Neutrophil (primary cell): ENCODE results near the gene LRRC25.
"Not testable (repeated sequence)": the region's sequence is repeated elsewhere in the genome, so short reads cannot be mapped to it uniquely, and the experiment has no call there.

Source experiments
- H3K27ac ChIP-seq: fragments of 200-600 bp; sonication (generic); 2 replicates; pipeline ENCODE4 v1.5.1; 2016; ENCODE audit warnings: mild to moderate bottlenecking, moderate library complexity
- H3K27me3 ChIP-seq: fragments of 200-600 bp; sonication (generic); 2 replicates; pipeline ENCODE4 v1.6.0; 2016; ENCODE audit warnings: mild to moderate bottlenecking
- H3K36me3 ChIP-seq: fragments of 200-600 bp; sonication (generic); 2 replicates; pipeline ENCODE4 v1.5.1; 2017
- H3K4me1 ChIP-seq, 2 experiments: fragments of 200-600 bp in 1 of 2; sonication (generic) in 1 of 2; 1 replicate in 1 of 2; 2 replicates in 1 of 2; pipeline versions ENCODE4 v1.5.1 to v1.6.1; 2013 to 2016; ENCODE audit warnings: low read depth in 1 of 2, low read length in 1 of 2, mild to moderate bottlenecking in 1 of 2, moderate library complexity in 1 of 2; ENCODE audit not compliant: control insufficient read depth in 1 of 2, insufficient read depth in 1 of 2
- H3K4me3 ChIP-seq, 2 experiments: fragments of 200-600 bp in 1 of 2; sonication (generic) in 1 of 2; 1 replicate in 1 of 2; 2 replicates in 1 of 2; pipeline ENCODE4 v1.5.1; 2013 to 2016; ENCODE audit warnings: low read depth in 1 of 2, low read length in 1 of 2, mild to moderate bottlenecking in 1 of 2, moderate library complexity in 1 of 2
- H3K9me3 ChIP-seq: fragments of 200-600 bp; sonication (generic); 2 replicates; pipeline ENCODE4 v1.5.1; 2016
- TF ChIP-seq, protein P1 (sequence below): fragments of 200-600 bp; sonication (generic); IDR thresholded peaks from 2 replicates; pipeline ENCODE4 v1.5.1; 2016; ENCODE audit warnings: antibody characterized with exemption

Gene LRRC25

DNA sequence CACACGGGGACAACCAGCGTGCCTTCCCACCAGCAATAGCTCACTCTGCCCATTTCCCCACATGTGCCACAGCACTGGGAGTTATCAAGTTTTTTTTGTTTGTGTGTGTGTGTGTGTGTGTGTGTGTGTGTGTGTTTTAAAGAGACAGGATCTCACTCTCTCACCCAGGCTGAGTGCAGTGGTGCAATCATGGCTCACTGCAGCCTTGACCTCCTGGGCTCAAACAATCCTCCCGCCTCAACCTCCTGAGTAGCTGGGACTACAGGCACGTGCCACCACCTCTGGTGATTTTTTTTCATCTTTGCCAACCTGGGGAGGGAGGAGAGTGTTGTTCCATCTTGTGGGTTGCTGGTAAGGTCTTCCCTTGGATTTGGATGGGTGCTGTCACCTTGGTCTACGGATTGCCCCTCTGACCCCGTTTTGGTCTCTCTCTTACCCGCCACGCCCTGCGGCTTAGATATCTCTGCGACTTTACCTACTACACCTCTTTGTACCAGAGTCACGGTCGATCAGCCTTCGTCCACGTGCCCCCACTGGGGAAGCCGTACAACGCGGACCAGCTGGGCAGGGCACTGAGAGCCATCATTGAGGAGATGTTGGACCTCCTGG, 34.4 kb downstream of the LRRC25 start:
- H3K4me1 ChIP-seq: peaks cover 18 to 23% of the 10 kb centered on the region in 2 experiments
- no peaks in the 10 kb centered on the region for H3K9me3 ChIP-seq
- H3K27ac ChIP-seq: peak overlapping the region; percentile 33
- H3K36me3 ChIP-seq: peaks cover 30% of the 10 kb centered on the region
- H3K27me3 ChIP-seq: no peaks in the 10 kb centered on the region
- TF ChIP-seq, protein P1, sequence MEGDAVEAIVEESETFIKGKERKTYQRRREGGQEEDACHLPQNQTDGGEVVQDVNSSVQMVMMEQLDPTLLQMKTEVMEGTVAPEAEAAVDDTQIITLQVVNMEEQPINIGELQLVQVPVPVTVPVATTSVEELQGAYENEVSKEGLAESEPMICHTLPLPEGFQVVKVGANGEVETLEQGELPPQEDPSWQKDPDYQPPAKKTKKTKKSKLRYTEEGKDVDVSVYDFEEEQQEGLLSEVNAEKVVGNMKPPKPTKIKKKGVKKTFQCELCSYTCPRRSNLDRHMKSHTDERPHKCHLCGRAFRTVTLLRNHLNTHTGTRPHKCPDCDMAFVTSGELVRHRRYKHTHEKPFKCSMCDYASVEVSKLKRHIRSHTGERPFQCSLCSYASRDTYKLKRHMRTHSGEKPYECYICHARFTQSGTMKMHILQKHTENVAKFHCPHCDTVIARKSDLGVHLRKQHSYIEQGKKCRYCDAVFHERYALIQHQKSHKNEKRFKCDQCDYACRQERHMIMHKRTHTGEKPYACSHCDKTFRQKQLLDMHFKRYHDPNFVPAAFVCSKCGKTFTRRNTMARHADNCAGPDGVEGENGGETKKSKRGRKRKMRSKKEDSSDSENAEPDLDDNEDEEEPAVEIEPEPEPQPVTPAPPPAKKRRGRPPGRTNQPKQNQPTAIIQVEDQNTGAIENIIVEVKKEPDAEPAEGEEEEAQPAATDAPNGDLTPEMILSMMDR: no peak
- H3K4me3 ChIP-seq: no peak overlapping the region

DNA sequence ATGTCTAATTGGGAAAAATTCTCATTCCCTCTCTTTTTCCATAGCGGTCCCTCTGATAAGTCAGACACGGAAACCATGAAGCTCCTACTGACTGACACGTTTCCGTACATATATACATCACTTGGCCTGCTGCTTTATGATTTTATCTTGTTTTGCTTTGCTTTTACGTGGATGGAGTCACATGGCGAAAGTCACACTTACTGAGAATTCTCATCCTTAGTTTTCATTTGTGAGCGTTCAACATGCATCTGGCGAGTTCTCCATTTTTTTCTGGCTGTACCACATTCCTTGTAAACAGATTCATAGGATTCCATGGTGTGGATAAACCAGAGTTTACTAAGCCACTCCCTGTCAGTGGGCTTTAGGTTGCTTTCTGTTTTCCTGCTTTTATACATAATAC, 35.8 kb downstream of the LRRC25 start:
- Histone ChIP-seq H3K27me3 (no peaks in the 10 kb centered on the region), H3K36me3 (peaks cover 44% of the 10 kb centered on the region), H3K4me3 (no peak overlapping the region), H3K9me3 (no peaks in the 10 kb centered on the region), H3K4me1 (peaks cover 18 to 23% of the 10 kb centered on the region in 2 experiments), H3K27ac (no peak overlapping the region)
- TF ChIP-seq, protein P1: no peak

DNA sequence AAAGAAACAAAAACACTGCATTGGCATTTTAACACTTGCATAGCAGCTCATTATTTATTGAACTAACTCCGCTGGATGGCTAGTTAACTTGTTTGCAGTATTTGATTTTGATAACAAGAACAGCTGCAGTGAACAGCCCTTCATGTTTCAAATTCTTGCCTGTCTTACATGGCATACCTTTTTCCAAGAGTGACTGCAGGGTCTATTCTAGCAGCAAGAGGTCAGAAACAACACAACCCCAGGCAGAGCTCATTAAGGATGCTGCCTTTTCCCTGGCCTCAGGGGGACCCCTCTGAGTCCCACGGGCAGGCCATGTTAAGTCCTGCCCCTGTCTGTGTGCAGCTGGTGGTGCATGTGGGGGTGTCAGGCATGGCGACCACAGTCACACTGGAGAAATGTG, 40.4 kb downstream of the LRRC25 start:
- peaks cover 52% of the 10 kb centered on the region for H3K36me3 ChIP-seq
- no peaks in the 10 kb centered on the region for H3K9me3 ChIP-seq
- no peak overlapping the region for H3K27ac ChIP-seq
- H3K27me3 ChIP-seq: no peaks in the 10 kb centered on the region
- TF ChIP-seq, protein P1: no peak
- H3K4me1 ChIP-seq: no peaks in the 10 kb centered on the region
- no peak overlapping the region for H3K4me3 ChIP-seq

DNA sequence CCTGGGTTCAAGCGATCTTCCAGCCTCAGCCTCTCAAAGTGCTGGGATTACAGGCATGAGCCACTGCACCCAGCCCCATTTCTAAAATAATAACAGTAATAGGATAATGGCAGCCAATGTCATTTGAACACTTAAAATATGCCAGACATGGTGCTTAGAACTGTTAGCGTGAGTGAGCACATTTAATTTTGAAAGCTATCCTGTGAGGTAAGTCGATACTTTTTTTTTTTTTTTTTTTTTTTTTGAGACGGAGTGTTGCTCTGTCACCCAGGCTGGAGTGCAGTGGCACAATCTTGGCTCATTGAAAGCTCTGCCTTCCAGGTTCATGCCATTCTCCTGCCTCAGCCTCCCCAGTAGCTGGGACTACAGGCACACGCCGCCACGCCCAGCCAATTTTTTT, 42.7 kb downstream of the LRRC25 start:
- not testable (repeated sequence) for H3K4me1 ChIP-seq, H3K4me3 ChIP-seq, H3K27ac ChIP-seq, H3K9me3 ChIP-seq, H3K27me3 ChIP-seq
- peaks cover 44% of the 10 kb centered on the region for H3K36me3 ChIP-seq

DNA sequence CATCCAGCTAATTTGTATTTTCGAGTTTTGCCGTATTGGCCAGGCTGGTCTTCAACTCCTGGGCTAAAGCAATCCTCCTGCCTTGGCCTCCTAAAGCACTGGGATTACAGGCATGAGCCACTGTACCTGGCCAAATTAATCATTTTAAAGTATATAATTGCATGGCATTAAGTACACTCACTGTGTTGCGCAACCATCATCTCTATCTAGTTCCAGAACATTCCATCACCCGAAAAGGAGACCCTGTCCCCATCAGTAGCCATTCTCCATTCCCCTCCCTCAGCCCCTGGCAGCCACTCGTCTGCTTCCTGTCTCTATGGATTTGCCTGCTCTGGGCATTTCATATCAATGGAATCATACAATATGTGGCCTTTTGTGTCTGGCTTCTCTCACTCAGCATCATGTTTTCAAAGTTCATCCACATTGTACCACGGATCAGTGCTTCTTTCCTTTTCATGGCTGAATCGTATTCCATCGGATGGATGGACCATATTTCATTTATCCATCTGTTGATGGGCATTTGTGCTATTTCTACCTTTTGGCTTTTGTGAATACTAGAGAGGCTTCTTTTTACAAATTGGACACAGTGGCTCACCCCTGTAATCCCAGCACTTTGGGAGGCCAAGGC, 43.9 kb downstream of the LRRC25 start:
- Histone ChIP-seq H3K9me3 (no peaks in the 10 kb centered on the region), H3K27ac (no peak overlapping the region), H3K27me3 (no peaks in the 10 kb centered on the region), H3K4me1 (no peaks in the 10 kb centered on the region), H3K36me3 (peaks cover 32% of the 10 kb centered on the region), H3K4me3 (no peak overlapping the region)
- TF ChIP-seq, protein P1: no peak

DNA sequence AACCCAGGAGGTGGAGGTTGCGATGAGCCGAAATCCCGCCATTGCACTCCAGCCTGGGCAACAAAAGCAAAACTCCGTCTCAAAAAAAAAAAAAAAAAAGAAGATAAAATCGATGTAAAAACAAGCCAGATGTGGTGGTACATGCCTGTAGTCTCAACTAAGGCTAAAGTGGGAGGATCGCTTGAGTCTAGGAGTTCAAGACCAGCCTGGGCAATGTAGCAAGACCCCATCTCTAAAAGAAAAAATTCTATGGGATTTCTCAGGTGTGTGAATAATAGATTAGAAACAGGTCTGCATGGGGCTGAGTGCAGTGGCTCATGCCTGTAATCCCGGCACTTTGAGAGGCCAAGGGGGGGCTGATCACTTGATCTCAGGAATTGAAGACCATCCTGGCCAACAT, 45.9 kb downstream of the LRRC25 start:
- H3K4me3 ChIP-seq: no peak overlapping the region
- no peaks in the 10 kb centered on the region for H3K4me1 ChIP-seq
- no peaks in the 10 kb centered on the region for H3K27me3 ChIP-seq
- peaks cover 21% of the 10 kb centered on the region for H3K36me3 ChIP-seq
- TF ChIP-seq, protein P1: no peak
- H3K27ac ChIP-seq: no peak overlapping the region
- H3K9me3 ChIP-seq: no peaks in the 10 kb centered on the region
